Measurements from ENCODE around the gene PPAT.
A peak's percentile ranks its signal among the peaks of the same experiment; 100 is the strongest.

PPAT gene

DNA sequence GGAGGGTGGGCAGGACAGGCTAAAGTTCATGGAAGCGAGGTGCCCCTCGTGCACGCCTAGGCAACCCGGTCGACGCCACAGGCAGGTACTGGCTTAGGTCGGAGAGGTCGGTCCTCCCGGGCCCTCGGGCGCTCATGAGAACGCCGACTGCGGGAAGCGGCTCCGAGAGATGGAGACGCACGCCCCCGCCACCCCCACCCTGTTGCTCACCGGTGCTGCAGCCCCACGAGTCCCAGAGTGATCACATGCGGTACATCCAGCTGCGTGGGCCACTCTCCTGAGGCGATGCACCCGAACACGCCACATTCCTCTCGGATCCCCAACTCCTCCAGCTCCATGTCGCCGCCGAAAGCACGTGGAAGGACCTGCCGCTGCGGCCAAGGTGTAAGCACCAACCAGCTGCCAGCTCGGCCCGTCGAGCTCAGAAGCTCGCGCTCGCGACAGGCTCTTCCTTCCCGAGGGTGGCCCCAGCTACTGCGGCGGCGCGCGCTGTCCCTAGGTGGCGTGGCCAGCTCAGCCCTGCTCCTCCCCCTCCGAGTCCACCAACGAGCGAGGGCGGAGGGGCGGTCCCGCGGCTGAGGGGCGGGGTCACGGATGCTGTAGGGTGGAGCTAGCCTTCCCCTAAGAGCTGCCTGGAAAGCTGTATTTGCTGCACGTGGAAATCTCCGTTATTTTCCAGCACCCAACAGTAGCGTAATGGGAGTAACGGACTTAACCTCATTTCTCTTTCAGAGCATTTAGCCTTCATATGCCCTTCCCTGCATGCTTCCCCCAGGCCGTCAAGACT, at the start of gene PPAT:
TSS of gene PPAT (minus strand) at position 476 of the 787 bp plus-strand sequence. CDS start at position 338, 138 bp downstream.
- TF ChIP-seq, protein P1, sequence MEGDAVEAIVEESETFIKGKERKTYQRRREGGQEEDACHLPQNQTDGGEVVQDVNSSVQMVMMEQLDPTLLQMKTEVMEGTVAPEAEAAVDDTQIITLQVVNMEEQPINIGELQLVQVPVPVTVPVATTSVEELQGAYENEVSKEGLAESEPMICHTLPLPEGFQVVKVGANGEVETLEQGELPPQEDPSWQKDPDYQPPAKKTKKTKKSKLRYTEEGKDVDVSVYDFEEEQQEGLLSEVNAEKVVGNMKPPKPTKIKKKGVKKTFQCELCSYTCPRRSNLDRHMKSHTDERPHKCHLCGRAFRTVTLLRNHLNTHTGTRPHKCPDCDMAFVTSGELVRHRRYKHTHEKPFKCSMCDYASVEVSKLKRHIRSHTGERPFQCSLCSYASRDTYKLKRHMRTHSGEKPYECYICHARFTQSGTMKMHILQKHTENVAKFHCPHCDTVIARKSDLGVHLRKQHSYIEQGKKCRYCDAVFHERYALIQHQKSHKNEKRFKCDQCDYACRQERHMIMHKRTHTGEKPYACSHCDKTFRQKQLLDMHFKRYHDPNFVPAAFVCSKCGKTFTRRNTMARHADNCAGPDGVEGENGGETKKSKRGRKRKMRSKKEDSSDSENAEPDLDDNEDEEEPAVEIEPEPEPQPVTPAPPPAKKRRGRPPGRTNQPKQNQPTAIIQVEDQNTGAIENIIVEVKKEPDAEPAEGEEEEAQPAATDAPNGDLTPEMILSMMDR (IDR thresholded peaks at IDR 0.05; ENCODE audit: low read depth, low read length, missing control alignments): peak; percentile 12
- DNase-seq (ENCODE audit: extremely low read depth, low read depth): peak; percentile 84
- H3K4me3 ChIP-seq (replicated peaks; ENCODE audit: low read depth, low read length): peak within 1 kb of the TSS; percentile 98

DNA sequence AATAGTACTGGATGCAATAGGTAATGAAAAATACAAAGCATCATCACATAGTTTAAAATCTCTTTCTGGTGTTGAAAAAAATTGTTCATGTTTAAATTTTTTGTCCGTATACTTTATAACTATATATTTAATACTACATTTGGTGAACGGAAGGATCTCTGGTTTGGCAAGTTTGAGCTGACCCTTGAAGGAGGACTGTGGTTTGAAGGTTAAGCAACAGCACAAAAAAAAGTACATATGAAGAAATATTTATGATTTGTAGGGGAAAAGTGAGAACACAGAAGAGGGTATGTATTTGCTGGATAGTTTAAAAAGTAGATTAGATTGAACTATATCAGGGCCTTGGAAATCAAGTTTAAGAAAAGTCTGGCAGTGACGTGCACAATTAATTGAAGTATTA, 45.3 kb upstream of the PPAT start:
- H3K4me3 ChIP-seq (replicated peaks; ENCODE audit: low read depth, low read length): no peak overlapping the region
- TF ChIP-seq, protein P1 (IDR thresholded peaks at IDR 0.05; ENCODE audit: low read depth, low read length, missing control alignments): no peak
- DNase-seq (ENCODE audit: extremely low read depth, low read depth): no peak

DNA sequence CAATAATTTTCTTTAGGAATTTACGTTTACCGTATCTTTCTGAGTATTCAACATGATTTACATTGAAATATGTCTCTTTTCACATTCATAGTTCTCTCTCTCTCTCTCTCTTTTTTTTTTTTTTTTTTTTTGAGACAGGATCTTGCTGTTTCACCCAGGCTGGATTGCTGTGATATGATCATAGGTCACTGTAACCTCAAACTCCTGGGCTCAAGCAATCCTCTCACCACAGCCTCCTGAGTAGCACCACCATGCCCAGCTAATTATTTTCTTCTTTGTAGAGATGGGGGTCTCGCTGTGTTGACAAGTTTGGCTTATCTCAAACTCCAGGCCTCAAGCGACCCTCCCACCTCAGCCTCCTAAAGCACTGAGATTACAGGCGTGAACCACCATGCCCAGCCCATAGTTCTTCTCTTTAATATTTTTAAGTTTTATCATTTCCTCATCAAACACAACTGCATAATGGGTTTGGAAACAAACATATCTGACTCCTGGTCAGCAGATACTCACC, 41.8 kb upstream of the PPAT start:
- TF ChIP-seq, protein P1 (IDR thresholded peaks at IDR 0.05; ENCODE audit: low read depth, low read length, missing control alignments): no peak
- no peak for DNase-seq (ENCODE audit: extremely low read depth, low read depth)
- H3K4me3 ChIP-seq (replicated peaks; ENCODE audit: low read depth, low read length): no peak overlapping the region

DNA sequence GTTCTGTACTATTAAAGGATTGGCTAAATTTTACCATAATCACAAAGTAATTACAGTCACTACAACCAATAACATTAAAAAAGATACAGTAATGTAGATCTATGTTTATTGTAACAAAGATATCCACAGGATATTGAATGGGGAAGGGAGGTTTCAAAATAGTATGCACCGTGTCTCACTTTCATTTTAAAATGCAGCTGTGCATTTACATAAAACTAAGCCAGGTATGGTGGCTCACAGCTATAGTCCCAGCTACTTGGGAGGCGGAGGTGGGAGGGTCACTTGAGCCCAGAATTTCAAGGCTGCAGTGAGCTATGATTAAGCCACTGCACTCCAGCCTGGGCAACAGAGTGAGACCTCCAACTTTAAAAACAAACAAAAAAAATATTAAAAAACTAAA, 40.5 kb upstream of the PPAT start:
- DNase-seq (ENCODE audit: extremely low read depth, low read depth): no peak
- H3K4me3 ChIP-seq (replicated peaks; ENCODE audit: low read depth, low read length): no peak overlapping the region
- TF ChIP-seq, protein P1 (IDR thresholded peaks at IDR 0.05; ENCODE audit: low read depth, low read length, missing control alignments): no peak

DNA sequence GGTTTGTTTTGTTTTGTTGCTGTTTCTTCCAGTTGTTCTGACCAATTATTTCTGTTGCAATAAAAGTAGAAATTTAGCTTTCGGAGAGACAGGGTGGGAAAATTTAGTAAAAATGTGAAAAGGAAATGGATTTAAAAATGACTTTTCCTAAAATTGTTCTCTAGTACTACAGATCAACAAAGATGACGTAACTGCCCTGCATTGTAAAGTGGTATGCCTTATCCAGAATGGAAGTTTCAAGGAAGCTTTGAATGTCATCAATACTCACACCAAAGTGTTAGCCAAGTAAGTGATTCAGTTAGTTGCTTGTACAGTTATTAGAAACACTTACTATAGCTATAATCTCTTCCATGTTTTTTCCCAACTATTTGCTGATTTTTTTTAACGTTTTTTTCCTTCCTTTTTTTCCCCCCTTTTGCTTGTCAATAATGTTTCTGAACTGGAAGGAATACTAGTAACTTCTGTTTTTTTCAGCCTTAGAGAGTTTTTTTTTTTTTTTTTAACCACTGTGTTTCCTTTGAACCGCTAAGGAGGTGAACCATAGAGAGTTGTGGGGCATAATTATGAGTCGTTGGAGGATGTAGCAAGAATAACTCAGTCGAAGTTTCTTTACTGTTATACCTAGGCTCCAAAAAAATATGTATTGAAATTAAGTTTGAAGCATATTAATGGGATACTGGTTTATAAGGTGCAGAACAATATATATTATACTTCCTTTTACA, 34.2 kb upstream of the PPAT start:
- TF ChIP-seq, protein P1 (IDR thresholded peaks at IDR 0.05; ENCODE audit: low read depth, low read length, missing control alignments): no peak
- no peak for DNase-seq (ENCODE audit: extremely low read depth, low read depth)
- peak overlapping the region; percentile 88; the same call in 1 of the 2 replicates for H3K4me3 ChIP-seq (replicated peaks; ENCODE audit: low read depth, low read length)

DNA sequence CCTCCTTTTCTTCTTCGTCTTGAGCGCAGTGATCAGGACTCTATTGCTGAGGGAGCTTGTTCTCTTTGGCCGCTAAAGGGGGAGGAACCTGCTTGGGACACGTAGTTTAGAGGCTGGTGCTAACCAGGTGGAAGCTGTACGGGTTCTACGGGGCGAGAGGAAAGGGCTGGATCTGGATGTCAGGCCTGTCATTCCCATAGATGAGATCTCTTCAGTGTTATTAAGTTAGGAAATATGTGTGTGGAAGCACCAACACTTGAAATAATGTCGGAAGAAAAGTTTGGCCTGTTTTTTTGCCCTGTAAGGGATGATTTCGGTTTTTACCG, 32.6 kb upstream of the PPAT start:
- TF ChIP-seq, protein P1 (IDR thresholded peaks at IDR 0.05; ENCODE audit: low read depth, low read length, missing control alignments): no peak
- H3K4me3 ChIP-seq (replicated peaks; ENCODE audit: low read depth, low read length): peak overlapping the region; percentile 88
- no peak for DNase-seq (ENCODE audit: extremely low read depth, low read depth)
